A549 treated with Hydrocortisone at 1 μM for 4 hours (cell line): ENCODE results near the gene CCDC178. TPM values are rescaled to one million over a fixed set of nuclear protein-coding genes. Genes with fewer than 3 reads are reported as not detected.

Source experiments
- total RNA-seq: library from RNA; stranded (reverse); fragments of 200-300 nt; extraction: Qiagen RNA extraction; gene quantifications from 5 replicates; pipeline ENCODE4 v1.2.3, GENCODE V29; 2022

Gene CCDC178, protein sequence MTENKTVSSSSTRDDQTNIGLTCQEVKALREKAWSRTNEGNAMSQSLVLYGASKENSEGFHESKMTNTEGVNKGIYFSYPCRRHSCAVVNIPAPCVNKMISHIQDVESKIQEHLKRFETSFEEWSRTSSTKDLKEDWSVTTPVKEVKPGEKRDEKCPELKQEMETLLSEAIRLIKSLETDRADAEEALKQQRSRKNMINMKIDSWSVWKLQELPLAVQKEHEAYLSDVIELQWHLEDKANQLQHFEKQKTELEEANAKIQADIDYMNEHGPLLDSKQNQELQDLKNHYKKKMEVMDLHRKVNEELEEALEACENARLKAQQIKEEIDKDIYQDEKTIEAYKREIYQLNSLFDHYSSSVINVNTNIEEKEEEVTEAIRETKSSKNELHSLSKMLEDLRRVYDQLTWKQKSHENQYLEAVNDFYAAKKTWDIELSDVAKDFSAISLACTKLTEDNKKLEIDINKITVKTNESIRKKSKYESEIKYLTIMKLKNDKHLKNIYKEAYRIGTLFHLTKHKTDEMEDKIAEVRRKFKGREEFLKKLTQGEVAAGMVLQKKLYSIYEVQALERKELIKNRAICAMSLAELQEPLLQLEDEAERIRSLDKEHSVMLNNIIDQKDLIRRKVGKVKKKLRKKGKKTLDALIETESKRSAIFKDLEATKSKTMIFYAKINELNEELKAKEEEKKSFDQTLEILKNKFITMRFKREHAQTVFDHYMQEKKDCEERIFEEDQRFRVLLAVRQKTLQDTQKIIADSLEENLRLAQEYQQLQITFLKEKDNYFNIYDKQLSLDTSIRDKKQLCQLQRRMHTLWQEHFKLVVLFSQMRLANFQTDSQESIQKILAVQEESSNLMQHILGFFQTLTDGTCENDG
- total RNA-seq: not detected in 5 replicates

DNA sequence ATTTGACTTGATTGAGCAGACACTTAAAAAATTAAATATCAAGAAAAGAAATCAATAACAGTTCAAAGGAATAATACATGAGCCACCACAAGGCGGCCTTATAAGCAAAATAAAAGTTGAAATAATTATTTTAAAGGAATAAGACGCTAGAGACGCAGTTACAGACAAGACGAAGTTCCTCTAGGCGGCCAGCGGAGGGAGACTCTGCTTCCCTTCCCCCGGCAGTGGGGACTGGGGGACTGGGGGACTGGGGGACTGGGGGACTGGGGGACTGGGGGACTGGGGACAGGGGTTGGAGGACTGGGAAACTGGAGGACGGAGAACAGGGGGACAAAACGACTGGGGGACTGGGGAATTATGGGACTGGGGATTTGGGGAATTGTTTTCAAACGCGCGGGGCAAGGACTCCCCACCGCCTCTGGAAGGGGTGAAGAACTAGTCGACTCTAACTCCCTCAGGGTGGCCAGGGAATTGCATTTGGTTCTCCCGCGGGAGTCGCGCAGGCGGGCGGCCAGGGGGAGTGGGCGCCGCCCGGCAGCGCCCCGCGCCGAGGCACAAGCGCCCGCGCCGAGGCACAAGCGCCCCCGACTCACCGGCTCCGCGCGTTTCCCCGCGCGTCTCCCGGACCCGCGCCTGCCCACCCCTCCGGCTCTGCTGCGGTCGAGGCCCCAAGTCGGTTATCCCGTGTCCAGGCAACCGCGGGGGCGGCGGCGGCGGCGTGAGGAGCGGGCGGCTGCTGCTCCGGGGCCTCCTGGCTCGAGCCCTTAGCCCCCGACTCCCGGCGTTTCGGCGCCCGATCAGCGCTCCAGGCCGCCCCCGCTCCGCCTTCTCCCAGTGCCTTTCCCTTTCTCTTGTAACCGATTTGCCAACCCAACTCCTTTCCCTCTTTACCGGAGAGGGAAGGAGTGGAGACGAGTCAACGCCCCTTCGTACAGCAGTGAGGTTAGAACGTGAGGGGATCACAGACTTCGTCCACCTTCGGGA lies at the start of gene CCDC178:
Gene CCDC178, minus strand, starts transcription at position 662 of the 984 bp plus-strand sequence. CDS start 28,633 bp downstream, outside the sequence.

Other genes with a start within 250 kb of the CCDC178 start
- not detected in 5 replicates for gene ASXL3, start 137.5 kb upstream of the CCDC178 start, total RNA-seq